DOHH2 (cell line): ENCODE results near the gene EPG5.

Source experiments
- EZH2phosphoT487 ChIP-seq: fragments of 200-600 bp; sonication (generic); IDR thresholded peaks from 2 replicates; pipeline ENCODE4 v1.6.1; 2017; ENCODE audit warnings: borderline replicate concordance, mild to moderate bottlenecking, antibody characterized with exemption, low read length, moderate library complexity, mixed read lengths
- TF ChIP-seq, protein P1 (sequence below): fragments of 200-600 bp; sonication (generic); IDR thresholded peaks from one replicate; pipeline ENCODE4 v1.5.1; 2014; ENCODE audit warnings: antibody characterized with exemption, mild to moderate bottlenecking, low read depth, low read length; ENCODE audit not compliant: poor library complexity, severe bottlenecking

- TF ChIP-seq EZH2phosphoT487: no peak
- TF ChIP-seq, protein P1, sequence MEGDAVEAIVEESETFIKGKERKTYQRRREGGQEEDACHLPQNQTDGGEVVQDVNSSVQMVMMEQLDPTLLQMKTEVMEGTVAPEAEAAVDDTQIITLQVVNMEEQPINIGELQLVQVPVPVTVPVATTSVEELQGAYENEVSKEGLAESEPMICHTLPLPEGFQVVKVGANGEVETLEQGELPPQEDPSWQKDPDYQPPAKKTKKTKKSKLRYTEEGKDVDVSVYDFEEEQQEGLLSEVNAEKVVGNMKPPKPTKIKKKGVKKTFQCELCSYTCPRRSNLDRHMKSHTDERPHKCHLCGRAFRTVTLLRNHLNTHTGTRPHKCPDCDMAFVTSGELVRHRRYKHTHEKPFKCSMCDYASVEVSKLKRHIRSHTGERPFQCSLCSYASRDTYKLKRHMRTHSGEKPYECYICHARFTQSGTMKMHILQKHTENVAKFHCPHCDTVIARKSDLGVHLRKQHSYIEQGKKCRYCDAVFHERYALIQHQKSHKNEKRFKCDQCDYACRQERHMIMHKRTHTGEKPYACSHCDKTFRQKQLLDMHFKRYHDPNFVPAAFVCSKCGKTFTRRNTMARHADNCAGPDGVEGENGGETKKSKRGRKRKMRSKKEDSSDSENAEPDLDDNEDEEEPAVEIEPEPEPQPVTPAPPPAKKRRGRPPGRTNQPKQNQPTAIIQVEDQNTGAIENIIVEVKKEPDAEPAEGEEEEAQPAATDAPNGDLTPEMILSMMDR: no peak
These were observed 40.0 kb upstream of the EPG5 start for GRCh38 chr18:46007165-46007564.
